HepG2 (cell line): ENCODE data around the gene VASH2. TPM values are rescaled to one million over a fixed set of nuclear protein-coding genes. Genes with fewer than 3 reads are reported as not detected.

ENCODE experiments used
- DPF2 ChIP-seq: sonication (generic); formaldehyde crosslinking; IDR thresholded peaks from 2 replicates; pipeline ENCODE4 v1.4.0; 2020; ENCODE audit warnings: mild to moderate bottlenecking, low read depth, missing genetic modification reagents, borderline replicate concordance
- FOSL1 ChIP-seq: sonication (generic); formaldehyde crosslinking; IDR thresholded peaks from 2 replicates; pipeline ENCODE4 v1.9.0; 2021; ENCODE audit warnings: missing genetic modification reagents, borderline replicate concordance
- FOXA1 ChIP-seq, 2 experiments: fragments of 450-650 bp in 1 of 2; sonication (generic) in 1 of 2; formaldehyde crosslinking in 1 of 2; IDR thresholded peaks; 2 replicates each; pipeline versions ENCODE4 v1.4.0 to v1.6.1; 2016 to 2020; ENCODE audit warnings: missing genetic modification reagents in 1 of 2
- MAZ ChIP-seq, 2 experiments: sonication (generic) in 1 of 2; formaldehyde crosslinking in 1 of 2; IDR thresholded peaks; 2 replicates each; pipeline versions ENCODE4 v1.5.0 to v1.6.1; 2012 to 2020; ENCODE audit warnings: low read depth in 2 of 2, mild to moderate bottlenecking in 2 of 2, borderline replicate concordance in 1 of 2, improper control_type of control experiment in 1 of 2, low read length in 1 of 2, missing genetic modification reagents in 1 of 2, moderate library complexity in 1 of 2
- MXD4 ChIP-seq: IDR thresholded peaks from 2 replicates; pipeline ENCODE4 v1.6.1; 2016; ENCODE audit warnings: mild to moderate bottlenecking, missing biosample characterization, missing genetic modification reagents
- ZNF143 ChIP-seq: sonication (generic); formaldehyde crosslinking; IDR thresholded peaks from 2 replicates; pipeline ENCODE4 v1.4.0; 2020; ENCODE audit warnings: missing genetic modification reagents
- ZNF234 ChIP-seq: sonication (generic); formaldehyde crosslinking; conservative IDR thresholded peaks from 2 replicates; pipeline ENCODE4 v1.5.1; 2020; ENCODE audit warnings: mild to moderate bottlenecking, missing genetic modification reagents
- ZNF773 ChIP-seq: sonication (generic); formaldehyde crosslinking; IDR thresholded peaks from 2 replicates; pipeline ENCODE4 v1.4.0; 2020; ENCODE audit warnings: missing genetic modification reagents, borderline replicate concordance
- polyA plus RNA-seq, 8 experiments: library from polyadenylated mRNA; depleted of rRNA in 3 of 8; stranded (reverse) in 7 of 8; unstranded in 1 of 8; fragments of >200 nt; fragmentation: Illumina TruSeq in 4 of 8; extraction: Trizol in 4 of 8; gene quantifications; 2 replicates each; pipeline versions ENCODE4 v1.2.1 to v1.2.3, GENCODE V29; 2011 to 2016; ENCODE audit warnings: low read depth in 4 of 8, missing spikeins in 1 of 8, mixed read lengths in 1 of 8; ENCODE audit not compliant: insufficient read depth in 1 of 8
- total RNA-seq, 5 experiments: library from RNA; depleted of rRNA; stranded (reverse); fragments of >200 nt; fragmentation: Illumina TruSeq; extraction: Trizol; gene quantifications; 2 replicates each; pipeline ENCODE4 v1.2.3, GENCODE V29; 2016; ENCODE audit warnings: low read depth in 1 of 5
- TF ChIP-seq, protein P1 (sequence below): sonication (generic); formaldehyde crosslinking; IDR thresholded peaks from 2 replicates; pipeline ENCODE4 v1.5.0; 2020; ENCODE audit warnings: mild to moderate bottlenecking, missing genetic modification reagents
- TF ChIP-seq, protein P2 (sequence below): sonication (generic); formaldehyde crosslinking; IDR thresholded peaks from 2 replicates; pipeline ENCODE4 v1.4.0; 2020; ENCODE audit warnings: missing genetic modification reagents

Gene VASH2
- total and polyA plus RNA-seq, 2 of the 13 experiments (the other 11 are each of a cell fraction or from before 2014, with no cell fraction given), result 0.44 to 1.00 TPM

DNA sequence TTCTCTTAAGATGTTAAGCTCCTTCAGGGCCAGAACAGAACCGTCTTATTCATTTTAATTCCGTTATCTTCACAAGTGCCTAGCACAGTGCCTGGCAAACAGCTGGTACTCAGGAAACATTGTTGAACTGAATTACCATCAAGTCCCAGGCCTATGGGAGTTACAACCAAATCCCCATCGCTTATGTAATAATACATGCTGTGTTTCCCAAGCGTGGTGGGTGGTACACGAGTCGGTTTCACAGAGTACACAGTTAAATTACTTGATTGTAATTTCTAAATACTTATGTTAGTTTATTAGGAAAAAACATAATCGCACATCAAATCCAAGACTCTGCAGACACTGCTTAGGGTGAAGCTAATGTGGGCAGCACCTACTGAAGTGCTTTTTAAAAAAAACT, 64.3 kb downstream of the VASH2 start (continued):
- no peak for TF ChIP-seq FOXA1 (IDR thresholded peaks at IDR 0.05)
- no peak for TF ChIP-seq FOXA1 (CRISPR knock-in tag; IDR thresholded peaks at IDR 0.05)
- no peak for TF ChIP-seq FOSL1
- TF ChIP-seq MXD4 (CRISPR knock-in tag), result no peak
- TF ChIP-seq, protein P1, sequence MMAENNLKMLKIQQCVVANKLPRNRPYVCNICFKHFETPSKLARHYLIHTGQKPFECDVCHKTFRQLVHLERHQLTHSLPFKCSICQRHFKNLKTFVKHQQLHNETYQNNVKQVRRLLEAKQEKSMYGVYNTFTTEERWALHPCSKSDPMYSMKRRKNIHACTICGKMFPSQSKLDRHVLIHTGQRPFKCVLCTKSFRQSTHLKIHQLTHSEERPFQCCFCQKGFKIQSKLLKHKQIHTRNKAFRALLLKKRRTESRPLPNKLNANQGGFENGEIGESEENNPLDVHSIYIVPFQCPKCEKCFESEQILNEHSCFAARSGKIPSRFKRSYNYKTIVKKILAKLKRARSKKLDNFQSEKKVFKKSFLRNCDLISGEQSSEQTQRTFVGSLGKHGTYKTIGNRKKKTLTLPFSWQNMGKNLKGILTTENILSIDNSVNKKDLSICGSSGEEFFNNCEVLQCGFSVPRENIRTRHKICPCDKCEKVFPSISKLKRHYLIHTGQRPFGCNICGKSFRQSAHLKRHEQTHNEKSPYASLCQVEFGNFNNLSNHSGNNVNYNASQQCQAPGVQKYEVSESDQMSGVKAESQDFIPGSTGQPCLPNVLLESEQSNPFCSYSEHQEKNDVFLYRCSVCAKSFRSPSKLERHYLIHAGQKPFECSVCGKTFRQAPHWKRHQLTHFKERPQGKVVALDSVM, result no peak
- no peak for TF ChIP-seq ZNF143 (CRISPR knock-in tag)
- TF ChIP-seq ZNF773 (CRISPR knock-in tag), result no peak
- no peak for TF ChIP-seq DPF2 (CRISPR knock-in tag)
- TF ChIP-seq, protein P2, sequence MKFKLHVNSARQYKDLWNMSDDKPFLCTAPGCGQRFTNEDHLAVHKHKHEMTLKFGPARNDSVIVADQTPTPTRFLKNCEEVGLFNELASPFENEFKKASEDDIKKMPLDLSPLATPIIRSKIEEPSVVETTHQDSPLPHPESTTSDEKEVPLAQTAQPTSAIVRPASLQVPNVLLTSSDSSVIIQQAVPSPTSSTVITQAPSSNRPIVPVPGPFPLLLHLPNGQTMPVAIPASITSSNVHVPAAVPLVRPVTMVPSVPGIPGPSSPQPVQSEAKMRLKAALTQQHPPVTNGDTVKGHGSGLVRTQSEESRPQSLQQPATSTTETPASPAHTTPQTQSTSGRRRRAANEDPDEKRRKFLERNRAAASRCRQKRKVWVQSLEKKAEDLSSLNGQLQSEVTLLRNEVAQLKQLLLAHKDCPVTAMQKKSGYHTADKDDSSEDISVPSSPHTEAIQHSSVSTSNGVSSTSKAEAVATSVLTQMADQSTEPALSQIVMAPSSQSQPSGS (CRISPR knock-in tag), result no peak
- TF ChIP-seq MAZ (IDR thresholded peaks at IDR 0.05; ENCODE audit: borderline replicate concordance, low read depth, low read length), result no peak
- no peak for TF ChIP-seq MAZ (CRISPR knock-in tag; IDR thresholded peaks at IDR 0.05; ENCODE audit: low read depth)
- no peak for TF ChIP-seq ZNF234
